Measurements from ENCODE around the gene FAM118B.

DNA sequence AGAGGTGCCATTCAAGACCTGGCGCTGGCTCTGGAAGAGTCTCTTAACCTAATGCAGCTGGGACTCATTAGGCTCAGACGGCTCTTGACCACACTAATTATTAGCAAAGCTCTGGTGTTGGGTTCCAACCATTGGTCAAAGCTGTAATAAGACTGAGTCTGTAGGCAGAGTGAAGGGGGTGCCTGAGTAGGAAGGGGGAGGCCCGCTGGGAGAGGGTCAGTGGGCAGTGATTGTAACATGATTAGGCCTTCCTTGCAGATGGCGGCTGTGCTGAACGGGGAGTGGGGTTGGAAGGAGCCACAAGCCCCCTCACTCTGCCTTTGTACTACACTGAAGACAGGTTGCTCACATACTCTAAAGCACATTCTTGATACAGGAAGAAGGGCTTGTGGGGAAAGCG, 51.9 kb downstream of the FAM118B start:
- TF ChIP-seq, protein P1, sequence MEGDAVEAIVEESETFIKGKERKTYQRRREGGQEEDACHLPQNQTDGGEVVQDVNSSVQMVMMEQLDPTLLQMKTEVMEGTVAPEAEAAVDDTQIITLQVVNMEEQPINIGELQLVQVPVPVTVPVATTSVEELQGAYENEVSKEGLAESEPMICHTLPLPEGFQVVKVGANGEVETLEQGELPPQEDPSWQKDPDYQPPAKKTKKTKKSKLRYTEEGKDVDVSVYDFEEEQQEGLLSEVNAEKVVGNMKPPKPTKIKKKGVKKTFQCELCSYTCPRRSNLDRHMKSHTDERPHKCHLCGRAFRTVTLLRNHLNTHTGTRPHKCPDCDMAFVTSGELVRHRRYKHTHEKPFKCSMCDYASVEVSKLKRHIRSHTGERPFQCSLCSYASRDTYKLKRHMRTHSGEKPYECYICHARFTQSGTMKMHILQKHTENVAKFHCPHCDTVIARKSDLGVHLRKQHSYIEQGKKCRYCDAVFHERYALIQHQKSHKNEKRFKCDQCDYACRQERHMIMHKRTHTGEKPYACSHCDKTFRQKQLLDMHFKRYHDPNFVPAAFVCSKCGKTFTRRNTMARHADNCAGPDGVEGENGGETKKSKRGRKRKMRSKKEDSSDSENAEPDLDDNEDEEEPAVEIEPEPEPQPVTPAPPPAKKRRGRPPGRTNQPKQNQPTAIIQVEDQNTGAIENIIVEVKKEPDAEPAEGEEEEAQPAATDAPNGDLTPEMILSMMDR (IDR thresholded peaks at IDR 0.05; ENCODE audit: control extremely low read depth in 1 of 3, insufficient read depth in 1 of 3, low read depth in 1 of 3, low read length in 3 of 3): no peak
- TF ChIP-seq, protein P2, sequence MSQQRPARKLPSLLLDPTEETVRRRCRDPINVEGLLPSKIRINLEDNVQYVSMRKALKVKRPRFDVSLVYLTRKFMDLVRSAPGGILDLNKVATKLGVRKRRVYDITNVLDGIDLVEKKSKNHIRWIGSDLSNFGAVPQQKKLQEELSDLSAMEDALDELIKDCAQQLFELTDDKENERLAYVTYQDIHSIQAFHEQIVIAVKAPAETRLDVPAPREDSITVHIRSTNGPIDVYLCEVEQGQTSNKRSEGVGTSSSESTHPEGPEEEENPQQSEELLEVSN (IDR thresholded peaks at IDR 0.05): no peak
- TF ChIP-seq SP1 (IDR thresholded peaks at IDR 0.05; ENCODE audit: low read depth, low read length) (no peak), TAF1 (IDR thresholded peaks at IDR 0.05; ENCODE audit: low read depth, low read length) (no peak), CEBPB (IDR thresholded peaks at IDR 0.05; ENCODE audit: low read depth, low read length) (no peak), EP300 (IDR thresholded peaks at IDR 0.05; ENCODE audit: borderline replicate concordance in 1 of 2, low read depth in 2 of 2, low read length in 2 of 2) (no peak), JUND (IDR thresholded peaks at IDR 0.05; ENCODE audit: low read length) (no peak), ASH2L (IDR thresholded peaks at IDR 0.05; ENCODE audit: low read length) (no peak), POLR2A (IDR thresholded peaks at IDR 0.05; ENCODE audit: control extremely low read depth in 1 of 2, low read depth in 2 of 2, low read length in 2 of 2) (peak in 1 of 2 experiments; percentile 13; a peak in 1 of 3 replicates), TCF12 (IDR thresholded peaks at IDR 0.05; ENCODE audit: low read depth, low read length) (no peak), POLR2AphosphoS5 (IDR thresholded peaks at IDR 0.05; ENCODE audit: low read depth, low read length) (peak; percentile 72), CHD2 (IDR thresholded peaks at IDR 0.05; ENCODE audit: low read length) (no peak)
- TF ChIP-seq, protein P3, sequence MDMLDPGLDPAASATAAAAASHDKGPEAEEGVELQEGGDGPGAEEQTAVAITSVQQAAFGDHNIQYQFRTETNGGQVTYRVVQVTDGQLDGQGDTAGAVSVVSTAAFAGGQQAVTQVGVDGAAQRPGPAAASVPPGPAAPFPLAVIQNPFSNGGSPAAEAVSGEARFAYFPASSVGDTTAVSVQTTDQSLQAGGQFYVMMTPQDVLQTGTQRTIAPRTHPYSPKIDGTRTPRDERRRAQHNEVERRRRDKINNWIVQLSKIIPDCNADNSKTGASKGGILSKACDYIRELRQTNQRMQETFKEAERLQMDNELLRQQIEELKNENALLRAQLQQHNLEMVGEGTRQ (IDR thresholded peaks at IDR 0.05; ENCODE audit: low read length): no peak
